Lung (tissue), 12 donors: ENCODE results near the gene ASB6. TPM values are rescaled to one million over a fixed set of nuclear protein-coding genes. Genes with fewer than 3 reads are reported as not detected.

Experiments used
- ATAC-seq: fragments of 200-7000 bp; cut with Tn5 transposase; one replicate; pipeline ENCODE4 v1.9.1; 2020; ENCODE audit warnings: moderate number of reproducible peaks; ENCODE audit not compliant: insufficient read depth, low FRiP score
- DNase-seq, 3 donors: peaks; one replicate each; pipeline ENCODE4 v3.0.0-alpha.2; 2013 to 2017
- H3K27ac ChIP-seq, 2 donors: one replicate each; pipeline ENCODE4 v1.5.1; 2013; ENCODE audit warnings: mild to moderate bottlenecking in 2 of 2, moderate library complexity in 2 of 2, control low read depth in 1 of 2, inconsistent platforms in 1 of 2, low read depth in 1 of 2, low read length in 1 of 2
- H3K27me3 ChIP-seq, 3 donors: one replicate each; pipeline ENCODE4 v1.5.1; 2013; ENCODE audit warnings: low read length in 2 of 3; ENCODE audit not compliant: control insufficient read depth in 3 of 3, insufficient read depth in 3 of 3
- H3K36me3 ChIP-seq, 4 donors: one replicate each; pipeline ENCODE4 v1.5.1; 2013; ENCODE audit warnings: low read length in 4 of 4, mild to moderate bottlenecking in 1 of 4, moderate library complexity in 1 of 4; ENCODE audit not compliant: control insufficient read depth in 4 of 4, insufficient read depth in 4 of 4
- H3K4me1 ChIP-seq, 5 donors: one replicate each; pipeline ENCODE4 v1.5.1; 2013; ENCODE audit warnings: low read length in 5 of 5, mild to moderate bottlenecking in 2 of 5, moderate library complexity in 1 of 5; ENCODE audit not compliant: control insufficient read depth in 5 of 5, insufficient read depth in 5 of 5
- H3K4me3 ChIP-seq: one replicate; pipeline ENCODE4 v1.5.1; 2013; ENCODE audit warnings: mild to moderate bottlenecking, control low read depth, moderate library complexity
- H3K9ac ChIP-seq, 2 donors: one replicate each; pipeline ENCODE4 v1.5.1; 2013; ENCODE audit warnings: low read length in 2 of 2, control low read depth in 1 of 2; ENCODE audit not compliant: insufficient read depth in 1 of 2
- H3K9me3 ChIP-seq, 4 donors: one replicate each; pipeline ENCODE4 v1.5.1; 2013; ENCODE audit warnings: low read length in 3 of 4, mild to moderate bottlenecking in 1 of 4, moderate library complexity in 1 of 4; ENCODE audit not compliant: control insufficient read depth in 4 of 4, insufficient read depth in 3 of 4
- CTCF ChIP-seq: IDR thresholded peaks from 2 replicates; pipeline ENCODE4 v1.5.1; 2012; ENCODE audit warnings: mild to moderate bottlenecking; ENCODE audit errors: control extremely low read depth, extremely low read depth
- WGBS, 2 donors: extraction: QIAGEN DNeasy Blood & Tissue Kit; methylation state at CpG; one replicate each; pipeline ENCODE4 v1.1.7; 2013; 5-methylcytosine and 5-hydroxymethylcytosine counted together
- polyA plus RNA-seq, 2 donors: library from polyadenylated mRNA; stranded (reverse); fragments of 200-250 nt; gene quantifications; one replicate each; pipeline ENCODE4 v1.2.1, GENCODE V29; 2013
- total RNA-seq, 2 donors: library from RNA; depleted of rRNA in 1 of 2; stranded (reverse); fragments of >200 nt in 1 of 2; gene quantifications; one replicate each; pipeline ENCODE4 v1.2.1, GENCODE V29; 2014 to 2021
- donor health status: control.
- donor health status: control.
- donor health status: Bipolar disorder and iron deficiency.
- donor health status: healthy.
- donor health status: DM: yes; HTN: yes; CAD: no.

ASB6 gene
- total and polyA plus RNA-seq, 4 donors = 11.8 to 19.5 (median 16.1) TPM

GRCh38 chr9:129624168-129624759 lies 17.7 kb downstream of the ASB6 start:
- Histone ChIP-seq H3K27ac (no peak overlapping the region), H3K27me3 (no peaks in the 10 kb centered on the region), H3K4me1 (peaks cover 0 to 26% (median 15%) of the 10 kb centered on the region in 5 donors), H3K36me3 (peaks cover 0 to 2% (median 0%) of the 10 kb centered on the region in 4 donors), H3K4me3 (no peak overlapping the region), H3K9ac (no peak overlapping the region), H3K9me3 (peaks cover 0 to 1% (median 0%) of the 10 kb centered on the region in 4 donors)
- ATAC-seq (no peak), DNase-seq (peak; percentile 48 to 59 (median 55))
- 35 to 40% methylated on average over 12 of the region's 12 CpGs for WGBS, 2 donors
- TF ChIP-seq CTCF = peak; percentile 29

- Histone ChIP-seq H3K4me3 (no peak overlapping the region), H3K9me3 (peaks cover 0 to 1% (median 0%) of the 10 kb centered on the region in 4 donors), H3K36me3 (peaks cover 0 to 2% (median 0%) of the 10 kb centered on the region in 4 donors), H3K4me1 (peaks cover 0 to 26% (median 12%) of the 10 kb centered on the region in 5 donors), H3K27ac (no peak overlapping the region), H3K27me3 (no peaks in the 10 kb centered on the region), H3K9ac (no peak overlapping the region)
- DNase-seq (no peak), ATAC-seq (no peak)
- WGBS, 2 donors = 33 to 59% methylated on average over 6 of the region's 6 CpGs
- TF ChIP-seq CTCF = no peak
These were observed 18.6 kb downstream of the ASB6 start for GRCh38 chr9:129623331-129623730.

- WGBS, 2 donors = 26 to 31% methylated on average over 21 of the region's 21 CpGs
- H3K27ac ChIP-seq = no peak within 1 kb of the TSS
- H3K9ac ChIP-seq = no peak within 1 kb of the TSS
These were observed 21.2 kb downstream of the ASB6 start, which contains the start of gene C9orf50 for GRCh38 chr9:129620669-129621295. C9orf50 (minus strand) TSS chr9:129621101; CDS start chr9:129620574, 527 bp downstream.

More at GRCh38 chr9:129620669-129621295, 21.2 kb downstream of the ASB6 start, which contains the start of gene C9orf50:
- no peak for TF ChIP-seq CTCF
- no peak for DNase-seq
- Histone ChIP-seq H3K9me3 (peaks cover 0 to 1% (median 0%) of the 10 kb centered on the region in 4 donors), H3K27me3 (no peaks in the 10 kb centered on the region), H3K4me1 (peaks cover 0 to 8% (median 0%) of the 10 kb centered on the region in 5 donors), H3K4me3 (peak within 1 kb of the TSS; percentile 20), H3K36me3 (no peaks in the 10 kb centered on the region)
- no peak for ATAC-seq
